Measurements from ENCODE around the gene PSEN2.

Gene PSEN2

DNA sequence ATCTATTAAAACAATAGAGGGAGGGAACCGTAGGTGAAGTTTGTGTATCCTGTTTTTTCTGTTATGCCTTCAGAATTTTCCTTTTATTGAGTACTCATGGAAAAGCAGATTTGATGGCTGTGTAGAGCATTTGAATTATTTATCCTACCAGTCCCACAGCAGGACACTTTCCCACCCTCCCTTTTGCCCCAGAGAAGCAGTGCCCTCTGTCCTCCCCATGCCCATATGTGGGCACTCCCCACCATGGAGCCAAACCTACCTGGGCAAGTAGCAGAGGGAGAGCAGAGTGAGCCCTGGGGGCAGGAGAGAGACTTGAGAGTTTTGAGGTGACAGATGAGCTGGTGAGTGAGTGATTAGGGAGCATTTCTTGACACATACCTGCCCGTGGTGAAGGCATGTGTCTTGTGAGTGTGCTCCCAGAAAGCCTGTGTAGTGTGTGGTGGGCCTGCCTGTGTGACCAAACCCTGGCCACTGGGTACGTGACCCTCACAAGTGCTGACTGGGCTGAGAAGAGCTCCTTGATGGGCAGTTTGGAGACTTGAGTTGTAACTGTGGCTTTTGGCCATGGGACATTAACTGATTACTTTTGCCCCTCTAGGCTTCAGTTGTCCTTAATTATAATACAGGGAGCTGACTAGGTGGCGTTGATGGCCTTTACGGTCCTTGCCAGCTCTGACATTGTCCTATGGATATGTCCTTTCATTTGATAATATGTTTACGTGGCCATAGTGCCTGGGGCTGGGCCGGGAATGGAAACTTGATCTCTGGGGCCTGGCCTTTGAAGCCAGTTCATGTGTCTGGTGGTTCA is 3.6 kb downstream of the PSEN2 start:
- DNase-seq = no peak
- CTCF ChIA-PET = no interaction called here
- Mint-ChIP-seq H3K27me3 (peaks cover 36% of the 10 kb centered on the region), H3K4me1 (peaks cover 14% of the 10 kb centered on the region), H3K27ac (no peak overlapping the region), H3K4me3 (no peak overlapping the region), H3K9me3 (no peaks in the 10 kb centered on the region), H3K36me3 (no peaks in the 10 kb centered on the region)

DNA sequence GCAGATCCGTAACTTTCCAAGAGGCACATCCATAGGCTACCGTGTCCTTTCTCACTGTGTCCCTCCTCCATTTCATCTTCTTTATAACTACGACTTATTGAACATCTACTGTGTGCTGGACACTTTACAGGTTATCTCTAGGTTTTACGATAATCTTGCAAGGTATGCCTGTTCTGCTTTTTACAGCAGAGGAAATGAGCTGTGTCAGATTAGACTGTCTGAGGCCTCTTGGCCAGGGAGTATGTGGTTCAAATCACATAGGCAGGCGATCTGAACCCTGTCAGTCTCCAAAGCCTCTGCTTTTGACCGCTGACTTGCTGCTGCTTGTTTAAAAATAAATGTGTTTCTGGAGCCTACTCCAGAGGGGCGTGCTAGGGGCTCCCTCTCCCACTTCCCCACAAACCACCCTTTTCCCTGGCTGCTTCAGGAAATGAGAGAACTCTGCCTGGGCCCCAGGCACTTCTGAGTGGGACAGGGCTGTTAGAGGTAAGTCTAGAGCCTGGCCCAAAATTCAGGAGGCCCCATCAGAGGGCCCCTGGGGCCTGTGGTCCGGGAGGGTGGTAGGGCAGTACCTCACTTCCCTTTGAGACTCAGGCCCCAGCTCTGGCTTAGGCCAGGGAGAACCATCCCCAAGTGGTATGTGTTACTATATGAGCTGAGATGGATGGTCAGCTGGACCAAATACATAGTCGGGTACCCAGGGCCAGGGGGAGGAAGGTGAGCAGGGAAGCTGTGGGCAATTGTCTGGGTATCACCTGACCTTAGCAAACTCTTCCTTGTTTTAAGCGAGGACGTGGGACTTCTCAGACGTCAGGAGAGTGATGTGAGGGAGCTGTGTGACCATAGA is 4.4 kb downstream of the PSEN2 start:
- no peak overlapping the region for H3K4me3 Mint-ChIP-seq
- no peaks in the 10 kb centered on the region for H3K36me3 Mint-ChIP-seq
- DNase-seq = no peak
- no peaks in the 10 kb centered on the region for H3K9me3 Mint-ChIP-seq
- H3K4me1 Mint-ChIP-seq = peaks cover 11% of the 10 kb centered on the region
- H3K27ac Mint-ChIP-seq = no peak overlapping the region
- CTCF ChIA-PET = no interaction called here
- H3K27me3 Mint-ChIP-seq = peaks cover 28% of the 10 kb centered on the region

DNA sequence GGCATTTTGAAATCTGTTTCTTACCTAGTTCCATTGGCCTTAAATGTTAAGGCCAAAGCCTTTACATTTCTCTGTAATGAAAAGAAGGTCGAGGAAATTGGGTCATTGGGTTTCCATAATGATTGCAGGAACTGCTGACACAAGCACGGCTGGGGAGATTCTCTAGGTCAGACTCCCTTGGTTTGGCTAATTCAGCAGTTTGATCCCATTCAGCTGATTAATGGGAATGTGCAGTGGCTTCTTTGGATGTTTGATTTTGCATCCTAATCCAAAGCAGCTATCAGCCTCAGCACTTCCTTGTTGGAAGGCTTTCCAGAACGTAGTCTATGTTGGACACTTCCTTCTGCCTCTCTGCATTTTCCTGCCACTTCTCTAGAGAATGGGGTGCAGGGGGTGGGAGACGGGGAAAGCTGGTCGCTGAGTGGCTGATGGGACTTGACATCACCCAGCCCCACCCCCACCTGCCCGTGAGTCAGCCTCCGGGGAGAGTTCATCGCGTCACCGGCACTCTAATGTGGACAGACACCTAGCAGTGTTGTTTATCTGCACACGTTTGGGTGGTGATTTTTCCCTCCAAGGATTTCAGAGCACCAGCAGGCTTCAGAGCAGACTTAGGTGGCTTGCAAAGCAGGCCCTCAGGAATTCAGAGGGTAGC is 5.4 kb downstream of the PSEN2 start:
- H3K27ac Mint-ChIP-seq = no peak overlapping the region
- H3K4me3 Mint-ChIP-seq = no peak overlapping the region
- no peak for DNase-seq
- H3K4me1 Mint-ChIP-seq = peaks cover 8% of the 10 kb centered on the region
- CTCF ChIA-PET = no interaction called here
- H3K27me3 Mint-ChIP-seq = peaks cover 20% of the 10 kb centered on the region
- no peaks in the 10 kb centered on the region for H3K36me3 Mint-ChIP-seq
- no peaks in the 10 kb centered on the region for H3K9me3 Mint-ChIP-seq

DNA sequence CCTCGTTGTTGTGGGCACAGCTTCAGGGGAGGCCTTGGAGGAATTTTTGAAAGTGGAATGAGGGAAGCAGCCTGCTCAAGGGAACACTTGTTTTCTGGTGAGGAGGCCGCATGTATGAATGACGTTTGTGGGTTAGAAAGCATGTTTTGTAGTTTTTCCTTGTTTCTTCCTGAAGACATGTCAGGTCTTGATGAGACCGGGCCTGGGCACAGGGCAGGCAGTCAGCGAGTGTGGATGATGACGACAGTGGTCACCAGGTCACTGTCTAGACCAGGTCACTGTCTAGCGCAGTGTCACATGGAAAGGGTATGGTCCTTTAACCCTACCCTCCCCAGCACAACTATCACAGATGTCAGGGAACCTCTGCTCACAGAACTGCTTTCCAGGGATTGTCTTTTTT is 7.3 kb downstream of the PSEN2 start:
- CTCF ChIA-PET = no interaction called here
- H3K9me3 Mint-ChIP-seq = no peaks in the 10 kb centered on the region
- H3K36me3 Mint-ChIP-seq = no peaks in the 10 kb centered on the region
- H3K27me3 Mint-ChIP-seq = peaks cover 4% of the 10 kb centered on the region
- H3K27ac Mint-ChIP-seq = no peak overlapping the region
- no peak overlapping the region for H3K4me3 Mint-ChIP-seq
- DNase-seq = peak; percentile 13
- H3K4me1 Mint-ChIP-seq = peaks cover 20% of the 10 kb centered on the region

DNA sequence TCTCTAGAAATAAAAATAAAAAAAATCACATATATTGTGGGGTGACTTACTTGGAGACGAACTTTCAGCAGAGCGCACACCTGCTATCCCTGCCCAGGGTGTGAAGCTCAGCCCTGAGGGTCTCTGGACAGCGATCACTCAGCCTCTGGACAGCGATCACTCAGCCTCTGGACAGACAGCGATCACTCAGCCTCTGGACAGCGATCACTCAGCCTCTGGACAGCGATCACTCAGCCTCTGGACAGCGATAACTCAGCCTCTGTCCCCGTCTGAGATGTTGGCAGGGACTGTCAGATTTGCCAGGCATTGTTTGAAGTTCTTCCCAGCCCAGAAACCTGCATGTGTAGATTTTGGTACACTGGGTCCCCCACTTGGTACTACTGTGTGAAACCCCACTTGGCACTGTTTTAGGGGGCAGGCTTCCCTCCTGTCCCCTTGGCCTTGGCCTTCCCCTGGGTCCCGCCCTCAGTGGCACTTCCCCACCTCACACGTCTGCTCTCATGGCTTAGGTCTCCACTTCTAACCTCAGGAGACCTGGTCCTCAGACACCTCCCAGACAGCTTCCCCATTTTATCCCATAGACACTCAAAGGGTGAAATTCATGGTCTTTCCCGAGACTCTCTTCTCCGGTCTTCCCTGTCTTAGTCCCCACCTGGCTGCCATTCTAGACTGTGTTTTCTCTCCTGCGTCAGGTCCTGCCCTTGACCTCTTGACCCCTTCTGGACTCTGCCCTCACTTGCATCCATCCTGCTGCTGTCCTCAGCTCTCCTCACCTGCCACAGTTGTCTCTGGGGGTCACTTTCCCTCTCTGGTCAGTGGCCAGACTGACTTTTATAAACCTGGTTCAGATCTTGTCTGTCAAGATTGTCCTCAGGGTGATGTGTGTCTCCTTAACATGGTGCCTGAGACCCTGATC is 10.2 kb downstream of the PSEN2 start:
- H3K4me1 Mint-ChIP-seq = peaks cover 49% of the 10 kb centered on the region
- no peak for DNase-seq
- peak overlapping the region; percentile 20 for H3K27ac Mint-ChIP-seq
- no peaks in the 10 kb centered on the region for H3K36me3 Mint-ChIP-seq
- H3K27me3 Mint-ChIP-seq = no peaks in the 10 kb centered on the region
- H3K9me3 Mint-ChIP-seq = no peaks in the 10 kb centered on the region
- no peak overlapping the region for H3K4me3 Mint-ChIP-seq
- CTCF ChIA-PET = interaction anchor here (0.9 kb wide), 1 partner anchor 254 kb away, joined by 4 read pairs; no protein-coding TSS in a partner anchor

DNA sequence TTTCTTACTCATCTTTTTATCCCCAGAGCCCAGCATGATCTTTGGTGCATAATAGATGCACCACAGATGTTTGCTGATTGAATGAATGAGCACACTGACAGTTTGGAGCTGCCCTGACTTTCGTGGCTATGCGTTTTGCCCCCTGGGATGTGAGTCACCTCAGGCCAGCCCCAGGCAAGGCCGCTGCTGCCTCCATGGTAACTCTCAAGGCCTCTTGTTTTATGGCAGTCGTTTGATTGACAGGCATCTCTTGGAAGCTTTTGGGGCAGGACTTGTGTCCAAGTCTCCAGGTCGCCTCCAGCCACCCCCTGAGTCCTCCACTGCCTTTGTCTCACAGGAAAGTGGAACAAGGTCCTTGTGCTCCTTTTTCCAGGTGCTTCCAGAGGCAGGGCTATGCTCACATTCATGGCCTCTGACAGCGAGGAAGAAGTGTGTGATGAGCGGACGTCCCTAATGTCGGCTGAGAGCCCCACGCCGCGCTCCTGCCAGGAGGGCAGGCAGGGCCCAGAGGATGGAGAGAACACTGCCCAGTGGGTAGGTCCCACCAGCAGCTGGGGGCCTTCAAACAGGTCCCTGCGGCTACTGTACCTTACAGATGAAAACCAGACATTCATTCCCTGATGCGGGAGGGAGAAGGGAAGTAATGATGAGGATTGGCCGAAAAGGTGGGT is 11.2 kb downstream of the PSEN2 start:
- DNase-seq = peak; percentile 16
- CTCF ChIA-PET = interaction anchor here (0.7 to 1.2 kb wide), 4 partner anchors 54 to 761 kb away, joined by 3 read pairs; no protein-coding TSS in a partner anchor
- Mint-ChIP-seq H3K4me1 (peaks cover 60% of the 10 kb centered on the region), H3K36me3 (peaks cover 3% of the 10 kb centered on the region), H3K9me3 (no peaks in the 10 kb centered on the region), H3K27ac (peak overlapping the region; percentile 90), H3K4me3 (peak overlapping the region; percentile 64), H3K27me3 (no peaks in the 10 kb centered on the region)

DNA sequence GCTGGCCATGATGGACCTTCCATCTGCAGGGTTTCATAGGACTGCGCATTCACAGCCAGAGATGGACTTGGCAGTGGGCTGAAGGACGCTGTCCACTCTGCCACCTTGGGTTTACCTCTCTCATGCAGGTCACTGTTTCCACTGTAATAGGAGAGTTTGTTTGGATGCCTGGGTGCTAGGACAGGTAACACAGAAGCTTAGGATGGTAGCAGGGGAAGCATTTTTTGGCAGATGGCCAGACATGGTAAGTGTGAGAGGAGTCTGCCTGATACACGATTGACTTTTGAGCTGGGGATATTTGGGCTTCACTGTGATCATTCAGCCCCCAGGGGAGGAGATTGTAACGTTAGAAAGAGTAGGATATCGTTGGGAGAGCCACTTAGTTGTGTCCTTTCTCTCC is 11.8 kb downstream of the PSEN2 start:
- DNase-seq = peak; percentile 25
- H3K4me3 Mint-ChIP-seq = peak overlapping the region; percentile 64
- H3K27me3 Mint-ChIP-seq = no peaks in the 10 kb centered on the region
- CTCF ChIA-PET = interaction anchor here (0.7 to 1.6 kb wide), 8 partner anchors 11 to 762 kb away, joined by 3 to 4 read pairs (median 3); partner anchors contain the start of gene PSEN2
- peaks cover 60% of the 10 kb centered on the region for H3K4me1 Mint-ChIP-seq
- H3K9me3 Mint-ChIP-seq = no peaks in the 10 kb centered on the region
- H3K36me3 Mint-ChIP-seq = peaks cover 3% of the 10 kb centered on the region
- peak overlapping the region; percentile 90 for H3K27ac Mint-ChIP-seq

DNA sequence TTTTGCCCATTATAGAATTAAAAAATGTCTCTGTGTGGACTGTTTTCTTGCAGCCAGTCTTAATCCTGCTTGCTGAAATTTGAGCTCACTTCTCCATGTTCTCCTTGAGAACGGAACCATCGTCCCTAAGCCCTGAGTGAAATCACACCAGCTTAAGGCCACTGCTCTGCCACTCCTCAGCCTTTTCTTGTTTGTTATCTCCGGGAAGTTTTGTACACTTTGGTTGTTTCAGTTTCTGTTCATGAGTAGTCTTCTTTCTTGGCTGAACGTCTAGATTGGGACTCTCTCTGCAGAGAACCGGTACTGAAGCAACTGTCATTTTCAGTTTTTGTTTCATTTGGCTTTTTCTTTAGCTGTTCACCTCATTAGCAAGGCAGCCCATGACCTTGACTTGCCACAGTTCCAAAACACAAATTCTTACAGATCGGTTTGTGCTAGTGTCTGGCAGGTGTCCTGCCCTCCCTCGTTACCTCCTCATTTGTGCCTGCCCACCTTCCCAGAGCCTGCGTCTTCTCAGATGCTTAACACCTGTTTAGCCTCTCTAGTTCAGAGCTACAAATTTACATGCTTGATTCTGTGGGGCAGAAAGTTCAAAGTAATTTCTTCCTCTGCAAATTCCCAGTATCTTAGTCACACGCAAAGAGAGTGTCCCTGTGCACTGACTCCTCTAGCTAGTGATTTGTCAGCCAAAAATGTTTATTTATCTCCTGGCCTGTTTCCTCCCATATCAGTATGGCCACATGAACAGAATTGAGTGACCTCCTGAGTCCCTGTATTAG is 12.4 kb downstream of the PSEN2 start:
- H3K27me3 Mint-ChIP-seq = no peaks in the 10 kb centered on the region
- peaks cover 3% of the 10 kb centered on the region for H3K36me3 Mint-ChIP-seq
- no peaks in the 10 kb centered on the region for H3K9me3 Mint-ChIP-seq
- peak; percentile 50 for DNase-seq
- peak overlapping the region; percentile 90 for H3K27ac Mint-ChIP-seq
- peaks cover 60% of the 10 kb centered on the region for H3K4me1 Mint-ChIP-seq
- peak overlapping the region; percentile 64 for H3K4me3 Mint-ChIP-seq
- CTCF ChIA-PET = interaction anchor here (0.7 to 1.6 kb wide), 10 partner anchors 11 to 762 kb away, joined by 3 to 4 read pairs (median 3); partner anchors contain the start of gene PSEN2

DNA sequence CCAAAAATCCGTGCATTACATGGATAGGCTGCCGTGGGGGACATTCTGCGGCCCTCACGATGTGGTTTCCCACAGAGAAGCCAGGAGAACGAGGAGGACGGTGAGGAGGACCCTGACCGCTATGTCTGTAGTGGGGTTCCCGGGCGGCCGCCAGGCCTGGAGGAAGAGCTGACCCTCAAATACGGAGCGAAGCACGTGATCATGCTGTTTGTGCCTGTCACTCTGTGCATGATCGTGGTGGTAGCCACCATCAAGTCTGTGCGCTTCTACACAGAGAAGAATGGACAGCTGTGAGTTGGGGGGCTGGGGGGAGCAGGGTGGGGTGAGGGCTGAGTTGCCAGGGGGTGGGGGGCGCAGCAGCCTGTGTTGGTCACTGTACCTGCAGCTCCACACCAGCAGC is 13.2 kb downstream of the PSEN2 start:
- CTCF ChIA-PET = interaction anchor here (0.7 to 1.6 kb wide), 7 partner anchors 14 to 257 kb away, joined by 3 to 4 read pairs (median 3); no protein-coding TSS in a partner anchor
- Mint-ChIP-seq H3K9me3 (no peaks in the 10 kb centered on the region), H3K4me3 (peak overlapping the region; percentile 64), H3K4me1 (peaks cover 60% of the 10 kb centered on the region), H3K27me3 (no peaks in the 10 kb centered on the region), H3K36me3 (peaks cover 3% of the 10 kb centered on the region), H3K27ac (peak overlapping the region; percentile 90)
- DNase-seq = no peak

DNA sequence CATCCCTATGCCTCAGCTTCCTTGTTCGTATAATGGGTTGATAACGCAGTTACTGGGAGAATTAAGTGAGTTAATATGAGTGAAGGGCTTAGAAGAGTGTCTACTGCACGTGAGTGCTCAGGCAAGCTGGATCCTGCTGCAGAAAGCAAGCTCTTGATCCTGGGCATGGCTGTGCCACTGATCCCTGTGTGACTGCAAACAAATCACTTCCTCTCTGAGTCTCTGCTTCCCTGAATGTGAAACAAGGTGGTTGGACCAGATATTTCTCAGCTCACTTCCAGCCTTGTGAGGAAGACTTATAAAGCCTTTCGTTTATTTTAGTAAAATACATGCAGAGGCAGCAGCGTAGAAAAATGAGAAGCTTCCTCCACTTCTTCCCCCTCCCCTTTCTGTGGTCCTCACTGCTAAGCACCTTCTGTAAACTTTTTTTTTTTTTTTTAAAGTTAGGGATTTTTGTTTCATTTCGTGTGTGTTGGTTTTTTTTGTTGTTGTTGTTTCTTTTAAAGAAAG is 13.8 kb downstream of the PSEN2 start:
- Mint-ChIP-seq H3K27me3 (no peaks in the 10 kb centered on the region), H3K9me3 (no peaks in the 10 kb centered on the region), H3K36me3 (peaks cover 3% of the 10 kb centered on the region), H3K27ac (peak overlapping the region; percentile 90), H3K4me3 (peak overlapping the region; percentile 39), H3K4me1 (peaks cover 60% of the 10 kb centered on the region)
- DNase-seq = no peak
- CTCF ChIA-PET = interaction anchor here (0.7 to 1.2 kb wide), 5 partner anchors 14 to 258 kb away, joined by 3 to 4 read pairs (median 3); no protein-coding TSS in a partner anchor

DNA sequence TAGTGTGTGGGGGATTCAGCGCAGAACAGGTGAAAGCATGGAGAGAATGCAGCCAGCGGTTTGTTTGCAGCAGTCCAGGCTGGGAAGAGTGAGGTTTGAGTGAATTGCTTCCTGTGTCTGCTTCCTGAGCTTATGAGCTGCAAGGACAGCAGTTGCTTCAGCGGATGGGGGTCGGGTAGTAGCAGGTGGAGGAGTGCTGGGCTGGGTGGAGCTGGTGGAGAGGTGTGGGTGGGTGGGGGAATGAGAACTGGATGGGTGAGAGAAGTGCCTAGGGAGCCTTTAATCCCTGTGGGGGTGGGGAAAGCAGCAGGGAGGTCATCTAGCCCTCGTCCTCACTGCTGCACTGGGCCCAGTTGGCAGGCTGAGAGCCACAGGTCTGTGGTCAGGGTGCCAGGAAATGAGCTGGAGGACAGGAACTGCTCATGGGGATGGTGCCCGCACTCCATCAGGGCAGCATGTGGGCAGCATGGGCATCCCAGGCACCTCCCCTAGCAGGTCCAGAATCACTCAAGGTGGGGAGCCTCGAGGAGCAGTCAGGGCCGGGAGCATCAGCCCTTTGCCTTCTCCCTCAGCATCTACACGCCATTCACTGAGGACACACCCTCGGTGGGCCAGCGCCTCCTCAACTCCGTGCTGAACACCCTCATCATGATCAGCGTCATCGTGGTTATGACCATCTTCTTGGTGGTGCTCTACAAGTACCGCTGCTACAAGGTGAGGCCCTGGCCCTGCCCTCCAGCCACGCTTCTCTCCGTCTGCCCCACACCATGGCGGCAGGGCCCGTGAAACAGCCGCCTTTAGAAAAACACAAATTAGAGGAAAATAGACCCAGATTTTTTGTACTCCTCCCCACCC is 14.8 kb downstream of the PSEN2 start:
- CTCF ChIA-PET = interaction anchor here (1.2 kb wide), 2 partner anchors 13 to 219 kb away, joined by 3 to 4 read pairs; no protein-coding TSS in a partner anchor
- Mint-ChIP-seq H3K9me3 (no peaks in the 10 kb centered on the region), H3K36me3 (peaks cover 3% of the 10 kb centered on the region), H3K27ac (peak overlapping the region; percentile 90), H3K27me3 (no peaks in the 10 kb centered on the region), H3K4me3 (peak overlapping the region; percentile 32), H3K4me1 (peaks cover 60% of the 10 kb centered on the region)
- peak; percentile 34 for DNase-seq
